ENCODE data around the gene RPGRIP1L. TPM values are rescaled to one million over a fixed set of nuclear protein-coding genes. Genes with fewer than 3 reads are reported as not detected.
A peak's percentile ranks its signal among the peaks of the same experiment; 100 is the strongest.

RPGRIP1L gene
- total RNA-seq, 4 donors from 2014 or later: 0.53 to 0.75 (median 0.68) TPM

DNA sequence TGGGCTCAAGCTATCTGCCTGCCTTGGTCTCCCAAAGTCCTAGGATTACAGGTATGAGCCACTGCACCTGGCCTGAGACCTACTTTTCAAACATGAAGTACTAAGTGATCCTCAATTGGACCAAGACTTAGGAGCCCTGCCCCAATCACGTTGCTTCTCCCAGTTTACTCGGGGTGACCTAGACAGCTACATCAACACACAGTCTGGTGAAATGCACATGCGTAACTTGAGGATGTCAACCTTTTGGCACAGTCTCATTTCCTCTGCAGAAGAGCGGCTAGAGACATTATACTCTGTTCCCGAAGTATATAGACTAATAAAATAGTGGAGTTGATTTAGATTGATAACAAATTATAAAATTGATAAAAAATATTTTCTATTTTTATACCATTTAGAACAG is 17.4 kb upstream of the RPGRIP1L start:
- no peaks in the 10 kb centered on the region for H3K9me3 ChIP-seq
- H3K4me1 ChIP-seq: peaks cover under 1 to 17% of the 10 kb centered on the region in 2 donors
- in situ Hi-C loops (cut with MboI; ENCODE audit: low sequenced_read_pairs in 4 of 4): no loop called here
- peak in 1 of 2 donors; percentile 68 for ATAC-seq
- intact Hi-C loops (cut with DNase I; ENCODE audit: low total_unique reads): no loop called here
- H3K27me3 ChIP-seq: no peaks in the 10 kb centered on the region
- H3K4me3 ChIP-seq: no peak overlapping the region
- no peak overlapping the region for H3K27ac ChIP-seq
- no peak for TF ChIP-seq POLR2A (IDR thresholded peaks at IDR 0.05)
- TF ChIP-seq, protein P1, sequence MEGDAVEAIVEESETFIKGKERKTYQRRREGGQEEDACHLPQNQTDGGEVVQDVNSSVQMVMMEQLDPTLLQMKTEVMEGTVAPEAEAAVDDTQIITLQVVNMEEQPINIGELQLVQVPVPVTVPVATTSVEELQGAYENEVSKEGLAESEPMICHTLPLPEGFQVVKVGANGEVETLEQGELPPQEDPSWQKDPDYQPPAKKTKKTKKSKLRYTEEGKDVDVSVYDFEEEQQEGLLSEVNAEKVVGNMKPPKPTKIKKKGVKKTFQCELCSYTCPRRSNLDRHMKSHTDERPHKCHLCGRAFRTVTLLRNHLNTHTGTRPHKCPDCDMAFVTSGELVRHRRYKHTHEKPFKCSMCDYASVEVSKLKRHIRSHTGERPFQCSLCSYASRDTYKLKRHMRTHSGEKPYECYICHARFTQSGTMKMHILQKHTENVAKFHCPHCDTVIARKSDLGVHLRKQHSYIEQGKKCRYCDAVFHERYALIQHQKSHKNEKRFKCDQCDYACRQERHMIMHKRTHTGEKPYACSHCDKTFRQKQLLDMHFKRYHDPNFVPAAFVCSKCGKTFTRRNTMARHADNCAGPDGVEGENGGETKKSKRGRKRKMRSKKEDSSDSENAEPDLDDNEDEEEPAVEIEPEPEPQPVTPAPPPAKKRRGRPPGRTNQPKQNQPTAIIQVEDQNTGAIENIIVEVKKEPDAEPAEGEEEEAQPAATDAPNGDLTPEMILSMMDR (IDR thresholded peaks at IDR 0.05 in 4 of 5, conservative IDR thresholded peaks at IDR 0.05 in 1 of 5): no peak
- H3K36me3 ChIP-seq: no peaks in the 10 kb centered on the region
- DNase-seq: no peak

DNA sequence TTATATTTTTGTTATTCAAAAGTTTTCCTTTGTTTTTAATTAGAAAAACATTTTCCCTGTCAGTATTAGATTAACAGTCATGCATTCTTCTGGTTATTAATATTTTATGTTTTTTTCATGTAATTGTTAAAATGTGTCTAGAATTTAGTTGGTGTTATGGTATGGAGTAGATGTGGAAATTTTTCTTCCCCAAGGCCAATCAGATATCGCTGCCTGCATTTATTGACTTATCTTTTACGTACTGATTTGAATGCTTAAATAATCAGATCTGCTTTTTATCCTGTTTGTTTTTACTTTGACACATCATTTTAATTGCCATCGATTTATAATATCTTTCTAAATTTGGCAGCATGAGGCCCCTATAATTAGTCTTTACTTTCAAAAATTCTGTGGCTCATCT is 13.9 kb upstream of the RPGRIP1L start:
- Histone ChIP-seq H3K36me3 (no peaks in the 10 kb centered on the region), H3K9me3 (no peaks in the 10 kb centered on the region), H3K4me1 (peaks cover 35 to 41% of the 10 kb centered on the region in 2 donors), H3K27me3 (no peaks in the 10 kb centered on the region), H3K27ac (no peak overlapping the region), H3K4me3 (no peak overlapping the region)
- ATAC-seq: no peak
- no peak for TF ChIP-seq POLR2A (IDR thresholded peaks at IDR 0.05)
- TF ChIP-seq, protein P1 (IDR thresholded peaks at IDR 0.05 in 4 of 5, conservative IDR thresholded peaks at IDR 0.05 in 1 of 5): no peak
- intact Hi-C loops (cut with DNase I; ENCODE audit: low total_unique reads): no loop called here
- no peak for DNase-seq
- in situ Hi-C loops (cut with MboI; ENCODE audit: low sequenced_read_pairs in 4 of 4): no loop called here

DNA sequence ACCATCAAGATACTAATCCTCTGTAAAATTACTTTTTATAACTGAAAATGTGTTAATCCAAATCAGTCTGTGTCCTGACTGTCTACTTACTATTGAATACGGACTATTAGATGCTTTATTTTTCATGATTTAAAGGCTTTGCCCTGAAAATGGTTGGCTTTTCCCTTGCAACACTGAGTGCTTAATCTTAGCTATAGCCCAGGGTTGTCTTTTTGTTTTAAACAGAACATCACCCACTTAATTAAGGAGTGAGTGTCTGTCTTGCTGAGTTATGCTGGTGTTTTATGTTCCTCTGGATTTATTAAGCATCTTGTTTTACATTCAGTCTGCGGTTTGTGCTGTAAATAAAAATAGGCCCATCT is 11.3 kb upstream of the RPGRIP1L start:
- ATAC-seq (no peak), DNase-seq (no peak)
- Histone ChIP-seq H3K36me3 (no peaks in the 10 kb centered on the region), H3K27me3 (no peaks in the 10 kb centered on the region), H3K9me3 (no peaks in the 10 kb centered on the region), H3K27ac (no peak overlapping the region), H3K4me3 (no peak overlapping the region), H3K4me1 (peaks cover 48 to 49% of the 10 kb centered on the region in 2 donors)
- in situ Hi-C loops (cut with MboI; ENCODE audit: low sequenced_read_pairs in 4 of 4) (no loop called here), intact Hi-C loops (cut with DNase I; ENCODE audit: low total_unique reads) (no loop called here)
- TF ChIP-seq, protein P1 (IDR thresholded peaks at IDR 0.05 in 4 of 5, conservative IDR thresholded peaks at IDR 0.05 in 1 of 5): no peak
- no peak for TF ChIP-seq POLR2A (IDR thresholded peaks at IDR 0.05)

DNA sequence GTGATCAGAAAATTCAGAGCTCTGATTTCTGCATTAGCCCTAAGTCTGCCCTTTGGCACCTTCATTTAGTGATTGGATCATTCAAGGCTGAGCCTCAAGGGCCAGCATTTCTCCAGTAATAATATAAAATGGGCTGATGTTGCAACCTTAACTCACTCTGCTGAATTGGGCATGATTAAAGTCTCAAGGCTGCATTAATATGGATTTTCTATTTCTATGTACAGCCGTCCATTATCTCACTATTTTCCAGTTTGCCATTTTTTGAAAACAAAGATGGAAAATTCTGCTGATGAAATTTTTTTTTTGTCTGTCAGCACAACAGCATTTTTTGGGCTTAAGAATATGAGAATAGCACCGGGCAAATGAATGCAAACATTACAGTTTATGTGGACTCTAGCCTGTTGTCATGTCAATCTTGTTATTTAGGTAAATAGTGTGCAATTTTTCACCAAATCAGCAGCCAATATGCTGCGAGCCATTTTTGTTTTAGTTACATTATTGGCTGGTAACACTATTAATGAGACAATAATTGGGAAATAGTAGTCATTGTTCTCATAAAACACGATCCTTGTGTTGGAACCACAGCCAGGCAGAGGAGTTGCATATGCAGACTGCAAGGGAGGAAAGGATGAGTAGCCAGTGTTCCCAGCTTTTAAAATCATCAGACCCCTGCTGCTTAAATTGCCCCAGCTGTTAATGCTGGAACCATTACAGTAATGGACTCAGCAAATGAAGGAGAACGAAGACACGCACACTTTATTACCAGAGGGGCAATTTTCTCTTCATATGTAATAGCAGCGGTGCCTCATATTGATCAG is 10.8 kb upstream of the RPGRIP1L start:
- no peaks in the 10 kb centered on the region for H3K27me3 ChIP-seq
- no peaks in the 10 kb centered on the region for H3K36me3 ChIP-seq
- H3K27ac ChIP-seq: no peak overlapping the region
- intact Hi-C loops (cut with DNase I; ENCODE audit: low total_unique reads) (no loop called here), in situ Hi-C loops (cut with MboI; ENCODE audit: low sequenced_read_pairs in 4 of 4) (no loop called here)
- TF ChIP-seq, protein P1 (IDR thresholded peaks at IDR 0.05 in 4 of 5, conservative IDR thresholded peaks at IDR 0.05 in 1 of 5): no peak
- H3K4me3 ChIP-seq: no peak overlapping the region
- peak; percentile 60 to 79 for ATAC-seq
- no peak for DNase-seq
- H3K4me1 ChIP-seq: peaks cover 48 to 49% of the 10 kb centered on the region in 2 donors
- no peaks in the 10 kb centered on the region for H3K9me3 ChIP-seq

Measured in gastrocnemius medialis (tissue), 4 donors.